Left cardiac atrium (tissue), 4 donors: Measurements from ENCODE around the gene CIC. TPM values are rescaled to one million over a fixed set of nuclear protein-coding genes. Genes with fewer than 3 reads are reported as not detected.
A peak's percentile ranks its signal among the peaks of the same experiment; 100 is the strongest.

ENCODE experiments used
- ATAC-seq, 2 donors: fragments of 200-7000 bp; cut with Tn5 transposase; one replicate each; pipeline ENCODE4 v1.9.1; 2020; ENCODE audit warnings: mild to moderate bottlenecking in 2 of 2, moderate library complexity in 2 of 2
- DNase-seq: peaks from one replicate; pipeline ENCODE4 v3.0.0-alpha.2; 2020
- intact Hi-C, 2 donors: fragments of 100-400 bp; cut with DNase I; formaldehyde crosslinking; loops; one replicate each; pipeline versions ENCODE4 v1.14.1 to v1.15.1; 2022 to 2023
- total RNA-seq, 2 donors: library from RNA; stranded (reverse); fragmentation: NEBNext Ultra II Directional; extraction: Animal tissue kit (Norgen Biotek cat#: 25700); gene quantifications; one replicate each; pipeline ENCODE4 v1.2.1, GENCODE V29; 2021
- donor health status: DM: no; HTN: yes; CAD: no.
- donor health status: DM: no; HTN: yes; CAD: no; lungs with severe emphysema.
- donor health status: DM: yes; HTN: yes; CAD: no.
- donor health status: Dilated cardiomyopathy.

CIC gene
- total RNA-seq, 2 donors from 2014 or later = 34.7 to 42.1 TPM

- intact Hi-C loops = loop anchor here in 1 of 2 donors (5.0 kb wide), 1 partner anchor 46 kb away; no protein-coding TSS in a partner anchor
- no peak for ATAC-seq
- DNase-seq = no peak
These were observed 24.5 kb downstream of the CIC start for GRCh38 chr19:42293540-42293939.

DNA sequence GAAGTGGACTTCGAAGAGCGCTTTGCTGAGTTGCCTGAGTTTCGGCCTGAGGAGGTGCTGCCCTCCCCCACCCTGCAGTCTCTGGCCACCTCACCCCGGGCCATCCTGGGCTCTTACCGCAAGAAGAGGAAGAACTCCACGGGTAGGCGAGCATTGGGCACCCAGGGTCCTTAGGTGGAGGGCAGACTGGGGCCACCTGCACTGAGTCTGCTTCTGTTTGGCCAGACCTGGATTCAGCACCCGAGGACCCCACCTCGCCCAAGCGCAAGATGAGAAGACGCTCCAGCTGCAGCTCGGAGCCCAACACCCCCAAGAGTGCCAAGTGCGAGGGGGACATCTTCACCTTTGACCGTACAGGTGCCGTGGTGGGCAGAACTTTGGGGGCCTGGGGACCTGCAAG lies 24.9 kb downstream of the CIC start:
- intact Hi-C loops = loop anchor here in 1 of 2 donors (5.0 kb wide), 1 partner anchor 47 kb away; no protein-coding TSS in a partner anchor
- no peak for ATAC-seq
- DNase-seq = no peak

- DNase-seq (no peak), ATAC-seq (no peak)
- intact Hi-C loops = loop anchor here in 1 of 2 donors (5.0 kb wide), 1 partner anchor 47 kb away; no protein-coding TSS in a partner anchor
These were observed 25.6 kb downstream of the CIC start for GRCh38 chr19:42294471-42295137.

GRCh38 chr19:42295342-42295741 lies 26.3 kb downstream of the CIC start:
- intact Hi-C loops = no loop called here

DNA sequence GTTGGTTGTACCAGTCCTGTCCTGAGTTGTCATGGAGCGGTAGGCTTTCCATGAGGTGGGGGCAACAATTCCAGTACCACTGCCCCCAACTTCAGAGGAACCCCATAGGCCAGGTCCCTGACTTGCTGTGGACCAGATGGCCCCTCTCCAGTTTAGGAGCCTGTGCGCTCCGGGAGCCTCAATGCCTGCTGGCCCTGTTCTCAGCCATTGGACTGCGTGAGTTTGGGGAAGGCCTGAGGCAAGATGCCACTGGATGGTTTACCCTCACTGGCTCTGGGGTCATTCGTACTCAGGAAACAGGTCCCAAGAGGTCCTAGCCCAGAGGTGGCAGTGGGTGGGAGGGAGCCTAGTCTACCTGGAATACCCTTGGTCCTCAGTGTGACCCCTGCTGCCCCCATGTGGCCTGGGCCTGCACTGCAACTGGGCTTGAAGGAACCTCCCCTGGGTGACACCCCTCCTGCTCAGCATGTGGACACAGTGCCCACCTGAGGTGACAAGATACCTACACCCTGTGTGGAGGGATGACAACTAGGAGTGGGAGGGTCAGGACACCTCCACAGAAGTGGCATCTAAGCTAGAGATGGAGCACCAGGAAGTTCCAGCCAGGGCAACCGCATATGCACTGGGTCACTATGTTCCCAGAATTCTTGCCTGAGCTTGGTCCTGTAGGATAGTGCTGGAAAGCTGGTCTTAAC lies 26.9 kb downstream of the CIC start:
- ATAC-seq = peak; percentile 75 to 78
- intact Hi-C loops = no loop called here
- DNase-seq = peak; percentile 80

More at GRCh38 chr19:42295342-42295741, 26.3 kb downstream of the CIC start:
- DNase-seq (no peak), ATAC-seq (no peak)

GRCh38 chr19:42297039-42297438 lies 28.0 kb downstream of the CIC start:
- ATAC-seq (no peak), DNase-seq (no peak)
- intact Hi-C loops = no loop called here

GRCh38 chr19:42301646-42302203 lies 32.7 kb downstream of the CIC start, which contains the start of gene PRR19:
PRR19 (plus strand) TSS chr19:42302132; CDS start chr19:42309585, 7,453 bp downstream.
- ATAC-seq (peak; percentile 7 to 24), DNase-seq (no peak)
- intact Hi-C loops = no loop called here

DNA sequence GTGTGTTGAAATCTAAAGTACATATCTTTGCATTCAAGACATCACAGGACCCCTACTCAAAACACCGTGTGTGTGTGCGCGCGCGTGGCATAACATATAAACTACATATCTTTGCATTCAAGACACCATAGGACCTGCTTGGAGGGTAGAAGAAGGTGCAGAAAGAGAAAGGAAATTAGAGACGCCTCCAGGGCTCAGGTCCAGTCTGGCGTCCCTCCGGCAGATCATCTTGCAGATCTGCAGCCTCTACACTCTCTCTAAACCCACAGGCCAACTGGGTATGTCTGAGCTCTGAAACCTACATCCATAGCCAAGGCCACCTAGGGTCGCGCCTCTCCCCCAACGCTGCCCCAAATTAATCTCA lies 34.0 kb downstream of the CIC start:
- ATAC-seq (no peak), DNase-seq (no peak)
- intact Hi-C loops = no loop called here

DNA sequence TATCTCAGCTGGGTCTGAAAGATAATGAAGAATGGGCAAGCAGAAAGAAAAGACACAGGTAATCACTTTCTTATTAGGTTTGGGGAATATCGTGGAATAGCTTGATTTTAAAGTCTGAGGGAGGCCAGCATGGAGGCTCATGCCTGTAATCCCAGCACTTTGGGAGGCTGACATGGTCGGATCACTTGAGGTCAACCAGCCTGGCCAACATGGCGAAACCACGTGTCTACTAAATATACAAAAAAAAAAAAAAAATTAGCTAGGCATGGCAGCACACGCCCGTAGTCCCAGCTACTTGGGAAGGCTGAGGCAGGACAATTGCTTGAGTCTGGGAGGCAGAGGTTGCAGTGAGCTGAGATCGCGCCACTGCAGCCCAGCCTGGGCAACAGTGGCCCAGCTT lies 34.8 kb downstream of the CIC start:
- ATAC-seq (no peak), DNase-seq (no peak)
- intact Hi-C loops = no loop called here

DNA sequence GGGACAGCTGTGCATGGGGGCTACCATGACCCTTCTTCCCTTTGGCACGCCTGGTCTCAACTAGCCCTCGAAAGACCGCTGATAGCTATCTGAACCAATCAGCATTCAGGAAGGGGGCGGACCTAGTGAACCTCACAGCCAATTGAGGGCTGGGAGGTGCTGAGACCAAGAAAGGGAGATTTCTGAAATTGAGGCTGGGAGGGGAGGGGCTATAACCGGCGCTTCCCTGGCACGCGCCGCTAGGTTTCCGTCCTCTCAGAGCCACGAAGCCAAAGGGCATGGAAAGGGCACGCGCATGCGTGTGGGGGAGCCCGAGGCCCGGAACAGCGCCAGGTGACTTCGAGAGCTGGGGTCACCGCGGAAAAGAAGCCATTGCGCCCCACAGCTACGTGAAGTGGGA lies 37.6 kb downstream of the CIC start:
- intact Hi-C loops = no loop called here
- ATAC-seq (no peak), DNase-seq (no peak)

GRCh38 chr19:42309686-42310085 lies 40.6 kb downstream of the CIC start:
- no peak for ATAC-seq
- DNase-seq = no peak
- intact Hi-C loops = loop anchor here in 1 of 2 donors (10.0 kb wide), 1 partner anchor 175 kb away; the partner anchor contains the start of gene POU2F2

- no peak for DNase-seq
- ATAC-seq = no peak
- intact Hi-C loops = loop anchor here in 1 of 2 donors (10.0 kb wide), 1 partner anchor 177 kb away; the partner anchor contains the start of gene POU2F2
These were observed 42.6 kb downstream of the CIC start for GRCh38 chr19:42311657-42312056.

- no peak for ATAC-seq
- no peak for DNase-seq
- intact Hi-C loops = loop anchor here in 1 of 2 donors (10.0 kb wide), 1 partner anchor 178 kb away; the partner anchor contains the start of gene POU2F2
These were observed 43.3 kb downstream of the CIC start for GRCh38 chr19:42312370-42312769.

DNA sequence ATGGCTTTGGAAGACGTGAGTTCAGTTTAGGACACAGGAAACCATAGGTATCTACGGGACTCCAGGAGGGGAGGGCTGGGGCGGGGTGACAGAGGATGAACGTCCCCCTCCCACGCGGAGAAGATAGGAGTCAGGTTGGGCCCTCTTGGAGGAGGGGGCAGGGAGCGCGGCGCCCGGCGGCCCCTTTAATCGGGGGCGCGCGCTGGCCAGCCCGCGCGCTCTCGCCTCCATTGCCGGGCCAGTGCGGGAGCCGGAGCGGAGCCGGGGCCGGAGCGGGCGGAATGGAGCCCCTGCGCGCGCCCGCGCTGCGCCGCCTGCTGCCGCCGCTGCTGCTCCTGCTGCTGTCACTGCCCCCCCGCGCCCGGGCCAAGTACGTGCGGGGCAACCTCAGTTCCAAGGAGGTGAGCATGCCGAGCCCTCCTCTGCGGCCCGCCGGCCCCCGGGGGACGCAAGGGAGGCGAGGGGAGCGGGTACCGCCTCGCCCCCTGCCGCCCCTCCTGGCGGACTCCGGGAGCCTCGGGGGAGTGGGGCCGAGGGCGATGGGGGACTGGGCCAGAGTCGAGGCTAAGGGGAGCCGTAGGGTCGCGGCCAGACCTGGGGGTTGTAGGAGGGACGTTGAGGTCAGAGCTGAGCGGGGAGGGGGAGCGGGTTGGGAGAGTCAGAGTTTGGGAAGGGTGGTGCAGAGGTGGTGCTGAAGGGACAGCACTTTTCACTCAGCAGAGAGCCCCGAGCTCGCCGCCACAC lies 44.2 kb downstream of the CIC start, which contains the start of gene TMEM145:
Gene TMEM145 (plus strand): TSS at position 214 of the 744 bp plus-strand sequence. CDS start 68 bp downstream, at position 282.
- DNase-seq = no peak
- ATAC-seq = peak; percentile 86 to 90
- intact Hi-C loops = loop anchor here in 1 of 2 donors (10.0 kb wide), 1 partner anchor 178 kb away; the partner anchor contains the start of gene POU2F2

DNA sequence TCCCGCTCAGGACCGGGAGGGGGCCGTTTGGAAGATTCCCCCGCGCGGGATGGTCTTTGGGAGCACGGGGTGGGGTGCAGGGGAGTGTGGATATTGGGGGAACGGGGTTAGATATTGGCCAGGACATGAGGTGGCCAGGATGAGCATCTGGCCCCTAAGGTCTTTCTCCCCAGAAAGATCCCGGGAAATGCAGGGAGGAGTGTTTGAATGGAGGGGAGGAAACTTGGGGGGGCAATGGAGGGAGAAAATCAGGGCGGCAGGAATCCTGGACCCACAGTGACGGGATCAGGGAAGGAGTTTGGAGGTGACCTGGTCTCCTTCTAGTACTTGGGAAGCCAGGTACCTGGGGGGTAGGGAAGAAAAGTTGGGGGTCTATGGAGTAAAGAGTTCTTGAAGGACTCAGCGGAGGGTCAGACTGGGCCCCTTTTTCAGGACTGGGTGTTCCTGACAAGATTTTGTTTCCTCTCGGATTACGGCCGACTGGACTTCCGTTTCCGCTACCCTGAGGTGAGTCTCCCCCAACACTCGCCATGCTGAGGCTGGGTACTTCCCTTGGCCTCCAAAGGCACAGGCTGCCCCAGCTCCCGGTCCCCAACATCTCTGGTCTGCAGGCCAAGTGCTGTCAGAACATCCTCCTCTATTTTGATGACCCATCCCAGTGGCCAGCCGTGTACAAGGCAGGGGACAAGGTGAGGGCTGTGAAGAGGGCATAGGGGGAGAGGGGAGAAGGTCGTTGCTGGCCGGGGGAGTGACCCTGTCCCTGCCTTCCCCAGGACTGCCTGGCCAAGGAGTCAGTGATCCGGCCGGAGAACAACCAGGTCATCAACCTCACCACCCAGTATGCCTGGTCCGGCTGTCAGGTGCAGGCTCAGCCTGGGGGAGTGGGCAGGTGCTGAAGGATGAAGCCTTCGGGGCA lies 45.0 kb downstream of the CIC start:
- ATAC-seq (no peak), DNase-seq (no peak)
- intact Hi-C loops = loop anchor here in 1 of 2 donors (10.0 kb wide), 1 partner anchor 179 kb away; the partner anchor contains the start of gene POU2F2

DNA sequence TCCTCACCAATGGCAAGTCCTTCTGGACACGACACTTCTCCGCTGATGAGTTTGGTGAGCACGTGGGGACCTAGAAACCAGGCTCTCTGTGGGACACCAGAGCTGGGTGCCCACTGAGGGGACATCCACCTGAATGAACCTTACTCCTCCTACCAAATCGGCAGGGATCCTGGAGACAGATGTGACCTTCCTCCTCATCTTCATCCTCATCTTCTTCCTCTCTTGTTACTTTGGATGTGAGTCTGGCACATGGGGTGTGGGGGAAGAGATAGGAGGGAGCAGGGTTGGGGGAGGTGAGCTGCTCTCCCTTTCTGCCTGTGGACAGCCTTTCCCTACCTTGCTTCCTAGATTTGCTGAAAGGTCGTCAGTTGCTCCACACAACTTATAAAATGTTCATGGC lies 46.0 kb downstream of the CIC start:
- no peak for ATAC-seq
- intact Hi-C loops = loop anchor here in 1 of 2 donors (10.0 kb wide), 1 partner anchor 180 kb away; the partner anchor contains the start of gene POU2F2
- DNase-seq = no peak
